WTC11 (cell line): Measurements from ENCODE around the gene NRG3. TPM values are rescaled to one million over a fixed set of nuclear protein-coding genes. Genes with fewer than 3 reads are reported as not detected.

ENCODE experiments used
- ATAC-seq: fragments of 200-7000 bp; cut with Tn5 transposase; 2 replicates; pipeline ENCODE4 v1.10.0; 2021; ENCODE audit warnings: mild to moderate bottlenecking, moderate library complexity
- CTCF ChIA-PET: fragments of 300-600 bp; sonication (Branson Sonifier 250); formaldehyde crosslinking; loops from one replicate; lab custom pipeline; 2021; ENCODE audit warnings: antibody characterized with exemption; lab: Charles Lee
- POLR2A ChIA-PET: fragments of 350-600 bp; sonication (Branson Sonifier 250); formaldehyde crosslinking; loops from one replicate; lab custom pipeline; 2021; ENCODE audit warnings: antibody characterized with exemption; lab: Charles Lee
- DNase-seq: peaks from one replicate; pipeline ENCODE4 v3.0.0; 2021; ENCODE audit warnings: low spot score
- H3K27ac Mint-ChIP-seq: 2 replicates; pipeline ENCODE4 v1.8.0; 2021; ENCODE audit warnings: mixed read lengths
- H3K27me3 Mint-ChIP-seq: 2 replicates; pipeline ENCODE4 v1.8.0; 2021; ENCODE audit warnings: low read depth, mild to moderate bottlenecking, moderate library complexity, mixed read lengths
- H3K36me3 Mint-ChIP-seq: 2 replicates; pipeline ENCODE4 v1.8.0; 2021; ENCODE audit warnings: mixed read lengths
- H3K4me1 Mint-ChIP-seq: 2 replicates; pipeline ENCODE4 v1.8.0; 2022; ENCODE audit warnings: mixed read lengths
- H3K4me3 Mint-ChIP-seq: 2 replicates; pipeline ENCODE4 v1.8.0; 2021; ENCODE audit warnings: mild to moderate bottlenecking, moderate library complexity, mixed read lengths
- H3K9me3 Mint-ChIP-seq: 2 replicates; pipeline ENCODE4 v1.8.0; 2021; ENCODE audit warnings: mixed read lengths
- ATF2 ChIP-seq: sonication (generic); formaldehyde crosslinking; IDR thresholded peaks from 2 replicates; pipeline ENCODE4 v1.8.1; 2022; ENCODE audit warnings: low read depth, missing genetic modification reagents, borderline replicate concordance
- ATF6 ChIP-seq: sonication (generic); formaldehyde crosslinking; IDR thresholded peaks from 2 replicates; pipeline ENCODE4 v1.8.1; 2023; ENCODE audit warnings: mild to moderate bottlenecking, missing genetic modification reagents
- CDX4 ChIP-seq: fragments of 250-450 bp; sonication (Bioruptor Pico); IDR thresholded peaks from 2 replicates; pipeline ENCODE4 v1.9.0; 2021; ENCODE audit warnings: moderate library complexity, mild to moderate bottlenecking, inconsistent platforms, borderline replicate concordance
- CTCF ChIP-seq: fragments of 200-600 bp; IDR thresholded peaks from 2 replicates; pipeline ENCODE4 v1.8.0; 2022; ENCODE audit warnings: antibody characterized with exemption
- ELF4 ChIP-seq: sonication (generic); formaldehyde crosslinking; IDR thresholded peaks from 2 replicates; pipeline ENCODE4 v1.8.1; 2022; ENCODE audit warnings: low read depth, mild to moderate bottlenecking, moderate library complexity, missing genetic modification reagents
- FOXK1 ChIP-seq: sonication (generic); formaldehyde crosslinking; IDR thresholded peaks from 2 replicates; pipeline ENCODE4 v1.8.0; 2022; ENCODE audit warnings: mild to moderate bottlenecking, moderate library complexity, missing genetic modification reagents
- JAZF1 ChIP-seq: fragments of 250-450 bp; sonication (Bioruptor Pico); IDR thresholded peaks from 2 replicates; pipeline ENCODE4 v1.9.0; 2021; ENCODE audit warnings: moderate library complexity, mild to moderate bottlenecking, inconsistent platforms
- JUN ChIP-seq: sonication (generic); formaldehyde crosslinking; IDR thresholded peaks from 2 replicates; pipeline ENCODE4 v1.8.0; 2023; ENCODE audit warnings: mild to moderate bottlenecking, missing genetic modification reagents
- MYBL2 ChIP-seq: sonication (generic); formaldehyde crosslinking; IDR thresholded peaks from 2 replicates; pipeline ENCODE4 v1.8.1; 2023; ENCODE audit warnings: mild to moderate bottlenecking, moderate library complexity, missing genetic modification reagents
- NR3C1 ChIP-seq: sonication (generic); formaldehyde crosslinking; conservative IDR thresholded peaks from 2 replicates; pipeline ENCODE4 v1.8.1; 2023; ENCODE audit warnings: low read depth, mild to moderate bottlenecking, missing genetic modification reagents
- PRRX2 ChIP-seq: fragments of 250-450 bp; sonication (Bioruptor Pico); IDR thresholded peaks from 2 replicates; pipeline ENCODE4 v1.8.0; 2021; ENCODE audit warnings: mild to moderate bottlenecking
- SP1 ChIP-seq: sonication (generic); formaldehyde crosslinking; conservative IDR thresholded peaks from 2 replicates; pipeline ENCODE4 v1.8.1; 2022; ENCODE audit warnings: missing genetic modification reagents
- TEAD4 ChIP-seq: sonication (generic); formaldehyde crosslinking; IDR thresholded peaks from 2 replicates; pipeline ENCODE4 v1.8.0; 2022; ENCODE audit warnings: mild to moderate bottlenecking, missing genetic modification reagents
- ZNF317 ChIP-seq: sonication (generic); formaldehyde crosslinking; IDR thresholded peaks from 2 replicates; pipeline ENCODE4 v1.8.1; 2023; ENCODE audit warnings: low read depth, mild to moderate bottlenecking, moderate library complexity, missing genetic modification reagents, borderline replicate concordance
- ZNF425 ChIP-seq: fragments of 250-450 bp; sonication (Bioruptor Pico); conservative IDR thresholded peaks from 2 replicates; pipeline ENCODE4 v1.9.0; 2021; ENCODE audit warnings: mild to moderate bottlenecking
- ZNF512 ChIP-seq: sonication (generic); formaldehyde crosslinking; IDR thresholded peaks from 2 replicates; pipeline ENCODE4 v1.8.1; 2022; ENCODE audit warnings: missing genetic modification reagents, borderline replicate concordance
- total RNA-seq: library from RNA; stranded (reverse); gene quantifications from 3 replicates; pipeline ENCODE4 v1.2.3, GENCODE V29; 2021
- TF ChIP-seq, protein P1 (sequence below): sonication (generic); formaldehyde crosslinking; IDR thresholded peaks from 2 replicates; pipeline ENCODE4 v1.8.0; 2023; ENCODE audit warnings: mild to moderate bottlenecking, missing genetic modification reagents

The NRG3 gene
- total RNA-seq, 1 experiment from 2014 or later: 7.0 TPM

GRCh38 chr10:82092111-82092510 lies 217.1 kb downstream of the NRG3 start (continued):
- TF ChIP-seq ZNF512: no peak

DNA sequence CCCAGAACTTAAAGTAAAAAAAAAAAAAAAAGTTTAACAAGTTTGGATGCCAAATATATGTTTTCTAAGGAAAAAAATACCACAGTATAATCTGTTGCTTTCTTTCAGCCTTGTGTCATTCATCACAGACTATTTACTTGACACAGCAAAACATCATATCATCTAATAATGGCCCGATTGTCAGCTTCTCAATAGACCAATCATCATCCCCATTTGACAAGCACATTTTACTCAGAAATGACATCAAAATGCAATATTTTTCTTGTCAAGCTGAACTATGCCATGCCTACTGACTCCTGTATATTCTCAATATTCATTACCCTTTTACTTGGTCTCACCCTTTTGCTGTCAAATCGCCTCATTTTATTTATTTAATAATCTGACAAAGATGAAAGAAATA lies 249.7 kb downstream of the NRG3 start:
- TF ChIP-seq FOXK1 (no peak), JAZF1 (CRISPR knock-in tag) (no peak), ZNF317 (CRISPR knock-in tag) (no peak), CDX4 (CRISPR knock-in tag) (no peak), ATF2 (CRISPR knock-in tag) (no peak), PRRX2 (CRISPR knock-in tag) (no peak), ATF6 (CRISPR knock-in tag) (no peak), SP1 (no peak), JUN (no peak), CTCF (no peak)
- TF ChIP-seq, protein P1, sequence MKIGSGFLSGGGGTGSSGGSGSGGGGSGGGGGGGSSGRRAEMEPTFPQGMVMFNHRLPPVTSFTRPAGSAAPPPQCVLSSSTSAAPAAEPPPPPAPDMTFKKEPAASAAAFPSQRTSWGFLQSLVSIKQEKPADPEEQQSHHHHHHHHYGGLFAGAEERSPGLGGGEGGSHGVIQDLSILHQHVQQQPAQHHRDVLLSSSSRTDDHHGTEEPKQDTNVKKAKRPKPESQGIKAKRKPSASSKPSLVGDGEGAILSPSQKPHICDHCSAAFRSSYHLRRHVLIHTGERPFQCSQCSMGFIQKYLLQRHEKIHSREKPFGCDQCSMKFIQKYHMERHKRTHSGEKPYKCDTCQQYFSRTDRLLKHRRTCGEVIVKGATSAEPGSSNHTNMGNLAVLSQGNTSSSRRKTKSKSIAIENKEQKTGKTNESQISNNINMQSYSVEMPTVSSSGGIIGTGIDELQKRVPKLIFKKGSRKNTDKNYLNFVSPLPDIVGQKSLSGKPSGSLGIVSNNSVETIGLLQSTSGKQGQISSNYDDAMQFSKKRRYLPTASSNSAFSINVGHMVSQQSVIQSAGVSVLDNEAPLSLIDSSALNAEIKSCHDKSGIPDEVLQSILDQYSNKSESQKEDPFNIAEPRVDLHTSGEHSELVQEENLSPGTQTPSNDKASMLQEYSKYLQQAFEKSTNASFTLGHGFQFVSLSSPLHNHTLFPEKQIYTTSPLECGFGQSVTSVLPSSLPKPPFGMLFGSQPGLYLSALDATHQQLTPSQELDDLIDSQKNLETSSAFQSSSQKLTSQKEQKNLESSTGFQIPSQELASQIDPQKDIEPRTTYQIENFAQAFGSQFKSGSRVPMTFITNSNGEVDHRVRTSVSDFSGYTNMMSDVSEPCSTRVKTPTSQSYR (CRISPR knock-in tag): no peak
- no peak for DNase-seq
- H3K4me3 Mint-ChIP-seq: no peak overlapping the region
- ChIA-PET CTCF (no interaction called here), POLR2A (no interaction called here)
- no peaks in the 10 kb centered on the region for H3K9me3 Mint-ChIP-seq
- H3K27ac Mint-ChIP-seq: no peak overlapping the region
- no peaks in the 10 kb centered on the region for H3K4me1 Mint-ChIP-seq
- ATAC-seq: no peak
- no peaks in the 10 kb centered on the region for H3K27me3 Mint-ChIP-seq
- H3K36me3 Mint-ChIP-seq: no peaks in the 10 kb centered on the region

GRCh38 chr10:82128527-82128926 lies 253.5 kb downstream of the NRG3 start:
- H3K9me3 Mint-ChIP-seq: peaks cover 6% of the 10 kb centered on the region
- ATAC-seq: no peak
- H3K27ac Mint-ChIP-seq: no peak overlapping the region
- H3K4me1 Mint-ChIP-seq: no peaks in the 10 kb centered on the region
- DNase-seq: no peak
- H3K36me3 Mint-ChIP-seq: no peaks in the 10 kb centered on the region
- no peaks in the 10 kb centered on the region for H3K27me3 Mint-ChIP-seq
- ChIA-PET CTCF (no interaction called here), POLR2A (no interaction called here)
- H3K4me3 Mint-ChIP-seq: no peak overlapping the region
- TF ChIP-seq ZNF425 (CRISPR knock-in tag) (no peak), ELF4 (CRISPR knock-in tag) (no peak), MYBL2 (CRISPR knock-in tag) (no peak), TEAD4 (no peak), NR3C1 (no peak)
